Loucy (cell line): ENCODE data around the gene TBL1X.

Source experiments
- CTCF ChIP-seq: fragments of 200-600 bp; sonication (generic); conservative IDR thresholded peaks from 2 replicates; pipeline ENCODE4 v1.5.1; 2014; ENCODE audit warnings: mild to moderate bottlenecking, antibody characterized with exemption, low read length
- EZH2phosphoT487 ChIP-seq: fragments of 200-600 bp; IDR thresholded peaks from 2 replicates; pipeline ENCODE4 v1.6.1; 2018; ENCODE audit warnings: antibody characterized with exemption, mild to moderate bottlenecking, moderate library complexity, borderline replicate concordance

GRCh38 chrX:9609987-9610386 lies 145.1 kb downstream of the TBL1X start:
- TF ChIP-seq CTCF (no peak), EZH2phosphoT487 (no peak)
